IMR-90 (cell line): ENCODE data around the gene ADGRG6. TPM values are rescaled to one million over a fixed set of nuclear protein-coding genes. Genes with fewer than 3 reads are reported as not detected.
"Not testable (repeated sequence)": the region's sequence is repeated elsewhere in the genome, so short reads cannot be mapped to it uniquely, and the experiment has no call there.

Source experiments
- ATAC-seq: fragments of 200-7000 bp; cut with Tn5 transposase; 2 replicates; pipeline ENCODE4 v1.9.1; 2020; ENCODE audit warnings: low read depth, mild to moderate bottlenecking, moderate library complexity
- BruUV-seq: library from RNA; stranded (reverse); fragments of 400-500 nt; replicated peaks from 2 replicates; lab custom pipeline; 2021; lab: Mats Ljungman, UMichigan
- CTCF ChIA-PET: fragments of 300-600 bp; formaldehyde crosslinking; extraction: SDS; loops from one replicate; lab custom pipeline; 2021; ENCODE audit warnings: antibody characterized with exemption; lab: Yijun Ruan, JAX
- POLR2A ChIA-PET: fragments of 300-600 bp; sonication (Branson Sonifier 250); formaldehyde crosslinking; loops from one replicate; lab custom pipeline; 2022; ENCODE audit warnings: antibody characterized with exemption; ENCODE audit not compliant: unreplicated experiment; lab: Charles Lee
- DNase-seq: peaks from one replicate; pipeline ENCODE4 v3.0.0; 2013
- H2AFZ ChIP-seq: replicated peaks from 2 replicates; pipeline ENCODE3; 2013; ENCODE audit warnings: low read length, mild to moderate bottlenecking; ENCODE audit not compliant: poor library complexity
- H2AK5ac ChIP-seq: 2 replicates; pipeline ENCODE4 v1.6.1; 2013; ENCODE audit warnings: low read depth, low read length, inconsistent platforms
- H2AK9ac ChIP-seq: replicated peaks from 2 replicates; pipeline ENCODE3; 2013; ENCODE audit warnings: mild to moderate bottlenecking, low read depth, low read length, moderate library complexity; ENCODE audit not compliant: poor library complexity
- H2BK120ac ChIP-seq: 2 replicates; pipeline ENCODE4 v1.6.1; 2013; ENCODE audit warnings: low read depth, low read length, inconsistent platforms
- H2BK15ac ChIP-seq: 3 replicates; pipeline ENCODE4 v1.6.1; 2013; ENCODE audit warnings: low read depth, low read length, inconsistent platforms
- H2BK20ac ChIP-seq: 2 replicates; pipeline ENCODE4 v1.6.1; 2013; ENCODE audit warnings: low read depth, mild to moderate bottlenecking, inconsistent platforms, low read length, moderate library complexity
- H2BK5ac ChIP-seq: 2 replicates; pipeline ENCODE4 v1.6.1; 2013; ENCODE audit warnings: mild to moderate bottlenecking, low read depth, low read length, inconsistent platforms; ENCODE audit not compliant: poor library complexity, severe bottlenecking
- H3K14ac ChIP-seq: replicated peaks from 2 replicates; pipeline ENCODE4 v1.6.1; 2013; ENCODE audit warnings: low read depth, low read length, inconsistent platforms
- H3K18ac ChIP-seq: 2 replicates; pipeline ENCODE4 v1.6.1; 2013; ENCODE audit warnings: low read depth, low read length, control low read depth
- H3K23ac ChIP-seq: 2 replicates; pipeline ENCODE4 v1.6.1; 2013; ENCODE audit warnings: low read depth, low read length, inconsistent platforms
- H3K27ac ChIP-seq: 2 replicates; pipeline ENCODE4 v1.5.1; 2013; ENCODE audit warnings: mild to moderate bottlenecking, control low read depth, low read length; ENCODE audit not compliant: insufficient read depth
- H3K27me3 ChIP-seq: 2 replicates; pipeline ENCODE4 v1.6.1; 2013; ENCODE audit warnings: low read length; ENCODE audit not compliant: control insufficient read depth, insufficient read depth
- H3K36me3 ChIP-seq: 2 replicates; pipeline ENCODE4 v1.6.1; 2013; ENCODE audit warnings: low read length, mixed read lengths; ENCODE audit not compliant: control insufficient read depth, insufficient read depth
- H3K4ac ChIP-seq: 2 replicates; pipeline ENCODE4 v1.6.1; 2013; ENCODE audit warnings: low read depth, low read length, inconsistent platforms
- H3K4me1 ChIP-seq: 2 replicates; pipeline ENCODE4 v1.6.1; 2013; ENCODE audit warnings: low read length, mixed read lengths; ENCODE audit not compliant: control insufficient read depth, insufficient read depth
- H3K4me2 ChIP-seq: 2 replicates; pipeline ENCODE4 v1.6.1; 2013; ENCODE audit warnings: low read depth, mild to moderate bottlenecking, control low read depth, low read length, moderate library complexity
- H3K4me3 ChIP-seq: 2 replicates; pipeline ENCODE4 v1.5.1; 2013; ENCODE audit warnings: low read depth, mild to moderate bottlenecking, control low read depth, low read length, moderate library complexity; ENCODE audit not compliant: insufficient read depth
- H3K56ac ChIP-seq: 2 replicates; pipeline ENCODE4 v1.6.1; 2013; ENCODE audit warnings: low read length, inconsistent platforms; ENCODE audit not compliant: insufficient read depth; ENCODE audit errors: extremely low read depth
- H3K79me1 ChIP-seq, 2 experiments: 2 replicates each; pipeline ENCODE4 v1.6.1; 2013; ENCODE audit warnings: low read length in 2 of 2, inconsistent platforms in 1 of 2, low read depth in 1 of 2
- H3K9ac ChIP-seq: 2 replicates; pipeline ENCODE4 v1.6.1; 2013; ENCODE audit warnings: low read depth, low read length, control low read depth
- H3K9me1 ChIP-seq: 2 replicates; pipeline ENCODE4 v1.6.1; 2013; ENCODE audit warnings: low read length, inconsistent platforms; ENCODE audit not compliant: insufficient read depth
- H3K9me3 ChIP-seq: 2 replicates; pipeline ENCODE4 v1.6.1; 2013; ENCODE audit warnings: low read length; ENCODE audit not compliant: control insufficient read depth, insufficient read depth
- H4K20me1 ChIP-seq: 2 replicates; pipeline ENCODE4 v1.6.1; 2013; ENCODE audit warnings: low read length, inconsistent platforms; ENCODE audit not compliant: insufficient read depth
- H4K5ac ChIP-seq: 2 replicates; pipeline ENCODE4 v1.6.1; 2013; ENCODE audit warnings: mild to moderate bottlenecking, low read depth, low read length, control low read depth
- H4K8ac ChIP-seq, 2 experiments: 2 replicates each; pipeline ENCODE4 v1.6.1; 2013; ENCODE audit warnings: low read depth in 2 of 2, low read length in 2 of 2, control low read depth in 1 of 2, inconsistent platforms in 1 of 2
- H4K91ac ChIP-seq: 2 replicates; pipeline ENCODE4 v1.6.1; 2013; ENCODE audit warnings: low read depth, low read length, inconsistent platforms; ENCODE audit not compliant: insufficient read depth
- WGBS, 2 experiments: methylation state at CpG; one replicate each; pipeline versions ENCODE4 v1.1.5 to v1.1.7; 2013; ENCODE audit warnings: missing lambda C conversion rate in 2 of 2; ENCODE audit not compliant: insufficient read length in 1 of 2; ENCODE audit errors: extremely low coverage in 2 of 2; 5-methylcytosine and 5-hydroxymethylcytosine counted together
- dilution Hi-C: fragments of 300-500 bp; cut with HindIII; formaldehyde crosslinking; loops from one replicate; pipeline ENCODE4 v1.14.3; 2018; ENCODE audit warnings: low sequenced_read_pairs; ENCODE audit not compliant: unreplicated experiment
- in situ Hi-C: fragments of 300-500 bp; cut with MboI; formaldehyde crosslinking; loops from 3 replicates; pipeline ENCODE4 v1.14.3; 2019; ENCODE audit warnings: low sequenced_read_pairs, inconsistent platforms, mixed read lengths
- intact Hi-C: fragments of 100-400 bp; cut with micrococcal nuclease; formaldehyde crosslinking; loops from 2 replicates; pipeline ENCODE4 v1.10.0; 2022
- polyA plus RNA-seq, 3 experiments: library from polyadenylated mRNA; depleted of rRNA; stranded (reverse); fragments of >200 nt; gene quantifications; 2 replicates each; pipeline ENCODE4 v1.2.3, GENCODE V29; 2012; ENCODE audit warnings: low replicate concordance in 1 of 3
- total RNA-seq: library from RNA; depleted of rRNA; stranded (reverse); fragments of >200 nt; gene quantifications from 2 replicates; pipeline ENCODE4 v1.2.3, GENCODE V29; 2012

The ADGRG6 gene
- total and polyA plus RNA-seq, 2 of the 4 experiments (the other 2 are of a cell fraction) = 10.0 to 20.3 TPM

DNA sequence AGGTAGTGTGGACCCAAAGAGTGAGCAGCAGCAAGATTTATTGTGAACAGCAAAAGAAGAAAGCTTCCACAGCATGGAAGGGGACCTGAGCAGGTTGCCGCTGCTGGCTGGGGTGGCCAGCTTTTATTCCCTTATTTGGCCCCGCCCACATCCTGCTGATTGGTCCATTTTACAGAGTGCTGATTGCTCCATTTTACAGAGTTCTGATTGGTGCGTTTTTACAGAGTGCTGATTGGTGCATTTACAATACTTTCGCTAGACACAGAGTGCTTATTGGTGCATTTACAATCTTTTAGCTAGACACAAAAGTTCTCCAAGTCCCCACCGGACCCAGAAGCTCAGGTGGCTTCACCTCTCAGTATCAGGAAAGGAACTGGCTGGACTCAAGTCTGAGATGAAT is 149.0 kb downstream of the ADGRG6 start:
- H3K56ac ChIP-seq, intact Hi-C loops, H3K18ac ChIP-seq, H3K4me3 ChIP-seq, H2BK5ac ChIP-seq, H3K9ac ChIP-seq, H3K79me1 ChIP-seq, in situ Hi-C loops, H4K8ac ChIP-seq, dilution Hi-C loops, H3K14ac ChIP-seq, H2BK20ac ChIP-seq, H3K4me2 ChIP-seq, H3K4me1 ChIP-seq, H3K9me1 ChIP-seq, H3K36me3 ChIP-seq, H4K91ac ChIP-seq, H4K5ac ChIP-seq, H2AFZ ChIP-seq, H3K4ac ChIP-seq, H2AK9ac ChIP-seq, H4K20me1 ChIP-seq, H2BK120ac ChIP-seq, BruUV-seq, DNase-seq, H3K9me3 ChIP-seq, POLR2A ChIA-PET, CTCF ChIA-PET, H3K23ac ChIP-seq, H2BK15ac ChIP-seq, H2AK5ac ChIP-seq, H3K27me3 ChIP-seq, ATAC-seq, H3K27ac ChIP-seq: not testable (repeated sequence)
- no CpG with 5 or more reads among the region's 5 CpGs for WGBS, 2 experiments
